GM21447 (cell line): ENCODE results near the gene DAB1.

Experiments
- ATAC-seq: cut with Tn5 transposase; IDR thresholded peaks from one replicate; pipeline ENCODE4 v1.9.1; 2021; ENCODE audit not compliant: unreplicated experiment

Gene DAB1

GRCh38 chr1:57179001-57179400 is 244.9 kb downstream of the DAB1 start:
- ATAC-seq = no peak

DNA sequence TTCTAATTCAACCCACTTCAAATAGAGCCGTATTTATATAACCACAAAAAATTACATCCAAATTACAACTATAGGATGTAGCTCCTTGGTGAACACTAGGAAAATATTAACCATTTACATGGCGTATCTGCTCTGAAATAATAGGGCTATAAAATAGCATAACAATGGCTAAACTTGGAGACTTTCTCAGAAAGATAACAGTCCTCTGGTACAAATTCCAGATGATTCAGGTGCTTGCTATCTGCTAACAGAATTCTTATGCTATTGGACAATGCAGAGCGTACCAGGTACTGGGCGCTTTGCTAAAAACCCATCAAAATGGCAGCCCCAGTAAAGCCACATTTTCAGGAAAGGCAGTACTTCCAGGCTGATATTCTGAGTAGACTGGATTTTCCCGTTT is 248.4 kb downstream of the DAB1 start:
- no peak for ATAC-seq

DNA sequence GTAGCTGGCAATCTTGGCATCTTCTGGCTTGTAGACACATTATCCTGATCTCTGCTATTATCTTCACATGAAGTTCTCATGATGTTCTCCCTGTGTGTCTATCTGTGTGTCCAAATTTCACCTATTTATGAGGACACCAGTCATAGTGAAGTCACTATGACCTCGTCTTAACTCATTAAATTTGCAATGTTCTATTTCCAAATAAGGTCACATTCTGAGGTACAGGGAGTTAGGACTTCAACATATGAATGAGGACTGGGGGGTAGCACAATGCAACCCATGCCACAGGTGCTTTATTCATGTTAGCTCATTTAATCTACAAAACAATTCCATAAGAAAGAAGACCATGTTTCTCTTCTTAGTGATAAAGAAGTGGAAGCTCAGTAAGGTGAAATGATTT is 251.8 kb downstream of the DAB1 start:
- no peak for ATAC-seq

- ATAC-seq = no peak
Measured at GRCh38 chr1:57167997-57168396, 255.9 kb downstream of the DAB1 start.

- ATAC-seq = no peak
Measured at GRCh38 chr1:57165546-57165945, 258.3 kb downstream of the DAB1 start.

GRCh38 chr1:57164584-57164983 is 259.3 kb downstream of the DAB1 start:
- no peak for ATAC-seq

DNA sequence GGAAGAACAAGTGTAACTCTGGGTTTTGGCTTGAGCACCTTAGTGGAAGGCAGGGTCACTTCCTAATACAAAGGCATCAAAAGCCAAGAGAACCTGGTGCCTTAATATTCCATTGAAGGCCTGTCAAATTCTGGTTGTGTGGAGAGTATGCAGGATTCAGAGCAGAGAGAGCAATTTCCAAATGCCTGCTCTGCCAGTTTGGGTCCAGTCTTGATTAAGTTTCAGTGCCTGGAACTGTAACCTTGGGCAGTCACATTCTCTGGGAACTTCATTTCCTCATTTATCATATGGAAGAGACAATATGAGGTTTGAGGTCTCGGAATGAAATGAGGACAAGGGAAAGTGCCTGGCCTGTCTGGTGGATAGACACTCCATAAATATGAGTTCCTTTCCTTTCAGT is 260.1 kb downstream of the DAB1 start:
- ATAC-seq = no peak

DNA sequence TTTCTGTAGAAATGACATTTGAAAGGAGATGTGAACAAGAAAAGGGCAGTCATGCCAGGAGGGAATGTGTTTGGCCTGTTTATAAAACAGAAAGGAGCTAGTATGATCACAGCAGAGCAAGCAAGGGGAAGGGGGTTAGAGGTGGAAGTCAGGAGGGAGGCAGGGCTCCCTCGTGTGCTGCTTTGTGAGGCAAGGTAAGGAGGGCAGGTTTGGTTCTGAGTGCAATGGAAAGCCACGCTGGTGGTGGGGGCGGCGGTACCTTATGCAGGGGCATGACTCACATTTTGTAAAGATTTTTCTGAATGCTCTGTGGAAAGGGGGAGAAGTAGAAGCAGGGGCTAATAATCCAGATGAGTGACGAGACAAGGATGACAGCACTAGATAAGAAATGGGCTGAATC is 260.5 kb downstream of the DAB1 start:
- ATAC-seq = no peak

GRCh38 chr1:57162607-57163261 is 261.1 kb downstream of the DAB1 start:
- ATAC-seq = no peak

DNA sequence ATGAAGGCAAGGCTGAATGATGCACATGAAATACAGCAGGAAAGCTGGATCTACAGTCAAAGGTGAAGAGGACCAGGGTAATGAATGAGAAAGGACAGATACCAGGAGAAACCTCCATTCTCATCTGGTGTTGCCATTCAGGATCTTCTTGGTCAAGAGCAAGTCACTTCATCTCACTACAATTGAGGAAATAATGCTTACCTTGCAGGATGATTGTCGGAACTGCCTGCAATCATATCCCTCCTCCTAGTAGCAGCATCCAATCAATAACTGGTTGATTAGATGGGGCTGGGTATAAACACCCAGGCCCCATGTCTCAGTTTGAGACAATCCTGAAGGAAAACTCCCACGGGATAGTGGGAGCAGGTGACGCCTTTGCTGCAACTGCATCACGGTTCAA is 263.3 kb downstream of the DAB1 start:
- ATAC-seq = no peak

- no peak for ATAC-seq
Measured at GRCh38 chr1:57158604-57158998, 265.3 kb downstream of the DAB1 start.

- ATAC-seq = no peak
Measured at GRCh38 chr1:57157818-57158603, 265.8 kb downstream of the DAB1 start.

DNA sequence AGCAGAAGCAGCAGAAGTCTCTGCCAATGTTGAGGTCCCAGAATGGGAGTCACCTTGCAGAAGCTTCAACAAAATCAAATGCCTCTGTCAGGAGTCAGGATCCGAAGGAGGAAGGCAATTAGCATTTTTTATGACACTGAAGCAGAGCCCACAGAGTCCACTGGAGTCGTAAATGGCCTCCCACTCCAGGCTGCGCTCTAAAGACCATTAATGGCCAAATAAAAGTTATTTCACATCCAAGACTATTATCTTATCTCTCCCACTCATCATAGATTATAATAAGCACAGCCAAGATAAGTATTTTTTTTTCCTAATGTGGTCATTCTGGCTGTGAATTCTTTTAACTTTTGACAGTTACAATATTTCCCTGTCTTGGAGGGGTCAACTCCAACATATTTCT is 267.0 kb downstream of the DAB1 start:
- ATAC-seq = no peak

GRCh38 chr1:57146100-57146499 is 277.8 kb downstream of the DAB1 start:
- ATAC-seq = no peak

DNA sequence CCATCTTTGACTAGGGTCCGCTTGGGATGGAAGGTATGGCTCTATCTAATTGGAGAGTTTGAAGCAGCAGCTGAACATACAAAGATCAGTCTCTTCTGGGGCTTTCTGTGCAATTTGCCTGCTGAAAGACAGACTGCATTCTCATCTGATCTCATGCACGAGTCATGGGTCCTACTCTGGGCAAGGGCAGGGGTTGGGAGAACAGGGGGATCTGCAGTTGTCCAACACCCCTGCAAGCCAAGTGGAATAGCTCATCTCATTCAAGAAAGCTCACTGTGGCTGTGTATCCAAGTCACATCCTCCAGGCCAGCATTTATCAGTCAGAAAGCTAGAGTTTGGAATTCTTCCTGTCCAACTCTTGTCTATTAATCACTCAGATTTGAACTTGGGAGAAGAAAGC is 280.9 kb downstream of the DAB1 start:
- ATAC-seq = no peak

GRCh38 chr1:57142169-57142568 is 281.7 kb downstream of the DAB1 start:
- no peak for ATAC-seq

DNA sequence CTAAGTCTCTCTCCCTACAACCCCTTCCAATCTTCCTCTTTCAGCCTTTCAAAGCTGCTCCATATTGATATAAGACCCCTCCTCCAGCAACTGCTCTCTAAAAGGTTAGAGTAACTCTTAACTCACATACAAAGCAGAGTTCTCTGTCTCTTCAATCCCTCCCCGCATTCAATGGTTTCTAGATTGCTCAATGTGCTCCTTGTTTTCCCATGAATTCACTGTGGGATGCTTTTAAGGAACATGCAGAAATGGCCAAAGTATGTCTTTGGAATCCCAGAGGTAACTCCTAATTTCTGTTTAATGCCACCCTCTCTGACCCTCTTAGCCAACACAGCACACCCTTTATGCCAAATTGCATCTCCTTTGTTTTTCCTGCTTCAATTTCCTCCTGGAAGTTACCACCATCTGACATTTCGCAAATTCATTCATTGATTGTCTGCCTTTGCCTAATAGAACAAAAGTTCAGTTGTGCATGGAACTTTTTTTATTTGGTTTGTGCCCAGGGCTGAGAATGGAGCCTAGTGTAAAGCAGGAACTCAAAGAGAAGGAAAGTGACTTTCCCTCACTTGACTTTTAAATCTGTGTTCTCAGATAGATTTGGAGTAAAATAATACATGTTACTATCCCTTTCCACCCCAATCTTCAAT is 285.3 kb downstream of the DAB1 start:
- no peak for ATAC-seq

- no peak for ATAC-seq
Measured at GRCh38 chr1:57137980-57138379, 285.9 kb downstream of the DAB1 start.

- ATAC-seq = no peak
Measured at GRCh38 chr1:57134803-57135202, 289.1 kb downstream of the DAB1 start.

DNA sequence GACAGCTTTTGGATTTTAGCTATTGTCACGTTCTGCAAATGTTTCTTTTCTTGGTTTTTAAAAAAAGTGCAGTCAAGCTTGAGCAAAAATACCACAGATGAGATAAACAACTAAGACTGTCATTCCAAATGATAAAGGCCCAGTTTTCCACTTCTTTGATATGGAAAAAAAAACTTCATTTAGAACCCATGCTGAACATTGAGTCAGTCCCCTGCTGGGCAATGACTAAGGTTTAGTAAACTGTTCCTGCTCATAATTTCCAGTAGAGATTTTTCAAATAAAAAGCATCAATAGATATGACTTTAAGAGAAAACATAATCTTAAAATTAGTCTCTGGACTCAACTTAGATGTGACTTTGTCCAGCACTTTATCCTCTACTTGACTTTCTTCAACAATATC is 290.2 kb downstream of the DAB1 start:
- ATAC-seq = no peak

- no peak for ATAC-seq
Measured at GRCh38 chr1:57132993-57133622, 290.8 kb downstream of the DAB1 start.
